ENCODE data around the gene C1orf50. TPM values are rescaled to one million over a fixed set of nuclear protein-coding genes. Genes with fewer than 3 reads are reported as not detected.

The C1orf50 gene
- total RNA-seq, 1 experiment from 2014 or later: 8.3 TPM

DNA sequence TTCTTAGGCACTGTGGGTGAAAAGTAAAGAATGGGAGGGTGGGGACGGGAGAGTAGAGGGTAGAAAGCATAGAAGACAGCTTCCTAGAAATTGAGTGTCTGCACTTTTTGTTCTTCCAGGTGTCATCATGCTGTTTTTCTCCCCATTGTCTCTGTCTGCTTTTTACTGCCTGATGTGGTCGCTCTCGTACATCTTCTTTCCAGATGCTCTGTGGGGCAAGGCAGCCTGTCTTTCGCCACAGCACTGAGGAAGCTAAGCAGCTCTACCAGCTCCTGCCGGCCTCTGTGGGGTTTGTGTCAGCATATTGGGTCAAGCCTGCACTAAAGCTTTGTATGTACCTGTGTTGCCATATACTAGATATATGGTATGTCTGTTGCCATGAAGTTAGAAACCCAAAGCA, 30.9 kb downstream of the C1orf50 start:
- Histone ChIP-seq H3K9me2 (ENCODE audit: insufficient read depth) (no peaks in the 10 kb centered on the region), H3K27me3 (ENCODE audit: insufficient read depth, low read depth) (no peaks in the 10 kb centered on the region), H3K36me3 (ENCODE audit: low read depth) (no peaks in the 10 kb centered on the region), H3K27ac (no peak overlapping the region), H2AFZ (no peak overlapping the region), H3K4me2 (no peak overlapping the region), H3K79me2 (ENCODE audit: low read depth) (no peaks in the 10 kb centered on the region), H3K4me3 (no peak overlapping the region), H3F3A (ENCODE audit: insufficient read depth, low read depth) (no peaks in the 10 kb centered on the region), H4K20me1 (ENCODE audit: insufficient read depth) (no peaks in the 10 kb centered on the region), H3K4me1 (replicated peaks; ENCODE audit: insufficient read depth) (no peaks in the 10 kb centered on the region), H3K9me3 (ENCODE audit: insufficient read depth, low read depth) (no peaks in the 10 kb centered on the region)
- CTCF ChIA-PET: no interaction called here
- TF ChIP-seq, protein P1, sequence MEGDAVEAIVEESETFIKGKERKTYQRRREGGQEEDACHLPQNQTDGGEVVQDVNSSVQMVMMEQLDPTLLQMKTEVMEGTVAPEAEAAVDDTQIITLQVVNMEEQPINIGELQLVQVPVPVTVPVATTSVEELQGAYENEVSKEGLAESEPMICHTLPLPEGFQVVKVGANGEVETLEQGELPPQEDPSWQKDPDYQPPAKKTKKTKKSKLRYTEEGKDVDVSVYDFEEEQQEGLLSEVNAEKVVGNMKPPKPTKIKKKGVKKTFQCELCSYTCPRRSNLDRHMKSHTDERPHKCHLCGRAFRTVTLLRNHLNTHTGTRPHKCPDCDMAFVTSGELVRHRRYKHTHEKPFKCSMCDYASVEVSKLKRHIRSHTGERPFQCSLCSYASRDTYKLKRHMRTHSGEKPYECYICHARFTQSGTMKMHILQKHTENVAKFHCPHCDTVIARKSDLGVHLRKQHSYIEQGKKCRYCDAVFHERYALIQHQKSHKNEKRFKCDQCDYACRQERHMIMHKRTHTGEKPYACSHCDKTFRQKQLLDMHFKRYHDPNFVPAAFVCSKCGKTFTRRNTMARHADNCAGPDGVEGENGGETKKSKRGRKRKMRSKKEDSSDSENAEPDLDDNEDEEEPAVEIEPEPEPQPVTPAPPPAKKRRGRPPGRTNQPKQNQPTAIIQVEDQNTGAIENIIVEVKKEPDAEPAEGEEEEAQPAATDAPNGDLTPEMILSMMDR (conservative IDR thresholded peaks at IDR 0.05): no peak
- no peak for TF ChIP-seq EZH2 (IDR thresholded peaks at IDR 0.05; ENCODE audit: low read depth)
- no peak for DNase-seq
- POLR2A ChIA-PET (ENCODE audit: unreplicated experiment): interaction anchor here (0.5 kb wide), 1 partner anchor 15 kb away, joined by 9 read pairs; no protein-coding TSS in a partner anchor
- BruUV-seq (replicated peaks): no TSS peak
- intact Hi-C loops (cut with micrococcal nuclease; ENCODE audit: unreplicated experiment): no loop called here

DNA sequence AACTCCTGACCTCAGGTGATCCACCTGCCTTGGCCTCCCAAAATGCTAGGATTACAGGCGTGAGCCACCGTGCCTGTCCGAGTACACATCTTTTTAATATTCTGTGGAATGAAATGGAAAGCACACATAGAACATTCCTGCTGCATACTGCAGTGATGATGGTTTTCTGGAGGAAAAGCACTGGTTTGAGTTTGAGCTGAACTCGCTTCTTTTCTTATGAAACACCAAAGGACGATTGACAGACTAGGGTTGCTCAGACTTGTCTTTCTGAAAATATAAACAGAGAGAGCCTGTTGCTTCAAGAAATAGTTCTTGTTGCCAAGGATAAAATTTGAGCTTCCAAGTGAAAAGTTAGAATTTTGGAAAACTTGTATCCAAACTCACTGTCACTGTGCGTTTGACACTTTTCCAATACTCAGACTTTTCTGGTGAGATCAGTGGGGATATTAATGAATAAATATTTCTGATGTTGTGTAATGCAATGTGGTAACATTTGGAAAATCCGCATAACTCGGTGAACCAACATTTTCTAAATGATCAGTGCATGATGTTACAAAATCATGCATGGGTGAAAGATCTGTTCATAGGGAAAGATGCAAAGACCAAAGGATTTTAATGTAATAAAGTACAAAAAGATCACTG, 34.9 kb downstream of the C1orf50 start:
- H2AFZ ChIP-seq: no peak overlapping the region
- no peaks in the 10 kb centered on the region for H3K27me3 ChIP-seq (ENCODE audit: insufficient read depth, low read depth)
- H3K4me3 ChIP-seq: no peak overlapping the region
- TF ChIP-seq, protein P1 (conservative IDR thresholded peaks at IDR 0.05): no peak
- no peak for TF ChIP-seq EZH2 (IDR thresholded peaks at IDR 0.05; ENCODE audit: low read depth)
- POLR2A ChIA-PET (ENCODE audit: unreplicated experiment): no interaction called here
- H3K79me2 ChIP-seq (ENCODE audit: low read depth): no peaks in the 10 kb centered on the region
- no peak overlapping the region for H3K4me2 ChIP-seq
- no peak overlapping the region for H3K27ac ChIP-seq
- no peaks in the 10 kb centered on the region for H3K36me3 ChIP-seq (ENCODE audit: low read depth)
- DNase-seq: no peak
- BruUV-seq (replicated peaks): no TSS peak
- H3K9me2 ChIP-seq (ENCODE audit: insufficient read depth): no peaks in the 10 kb centered on the region
- CTCF ChIA-PET: no interaction called here
- no peaks in the 10 kb centered on the region for H4K20me1 ChIP-seq (ENCODE audit: insufficient read depth)
- H3K4me1 ChIP-seq (replicated peaks; ENCODE audit: insufficient read depth): no peaks in the 10 kb centered on the region; the same call in 1 of the 2 replicates
- H3K9me3 ChIP-seq (ENCODE audit: insufficient read depth, low read depth): no peaks in the 10 kb centered on the region
- intact Hi-C loops (cut with micrococcal nuclease; ENCODE audit: unreplicated experiment): no loop called here
- no peaks in the 10 kb centered on the region for H3F3A ChIP-seq (ENCODE audit: insufficient read depth, low read depth)

DNA sequence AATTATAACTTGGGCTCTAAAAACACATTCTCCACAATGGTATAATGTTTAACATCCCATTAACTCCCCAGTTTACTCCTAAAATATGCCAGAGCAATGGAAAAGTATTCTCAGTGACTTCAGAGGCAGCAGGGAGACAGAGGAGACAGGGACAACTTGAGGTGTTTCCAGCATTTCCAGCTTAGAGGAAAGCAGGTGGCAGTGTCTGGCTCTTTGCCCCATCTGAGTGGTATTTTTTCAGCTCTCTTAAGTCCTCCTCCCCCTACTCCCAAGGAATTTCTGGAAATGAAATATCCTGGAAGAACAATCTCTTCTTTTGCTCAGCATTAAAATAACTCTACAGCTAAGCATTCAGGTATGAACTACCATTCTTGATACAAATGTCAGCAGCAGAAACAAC, 39.1 kb downstream of the C1orf50 start:
- Histone ChIP-seq H3K9me3 (ENCODE audit: insufficient read depth, low read depth) (no peaks in the 10 kb centered on the region), H3K27ac (no peak overlapping the region), H3K4me2 (no peak overlapping the region), H3K9me2 (ENCODE audit: insufficient read depth) (no peaks in the 10 kb centered on the region), H3K36me3 (ENCODE audit: low read depth) (no peaks in the 10 kb centered on the region), H2AFZ (no peak overlapping the region), H3F3A (ENCODE audit: insufficient read depth, low read depth) (no peaks in the 10 kb centered on the region), H3K27me3 (ENCODE audit: insufficient read depth, low read depth) (no peaks in the 10 kb centered on the region), H4K20me1 (ENCODE audit: insufficient read depth) (no peaks in the 10 kb centered on the region), H3K4me3 (no peak overlapping the region), H3K4me1 (replicated peaks; ENCODE audit: insufficient read depth) (no peaks in the 10 kb centered on the region; the same call in 1 of the 2 replicates), H3K79me2 (ENCODE audit: low read depth) (no peaks in the 10 kb centered on the region)
- no peak for DNase-seq
- intact Hi-C loops (cut with micrococcal nuclease; ENCODE audit: unreplicated experiment): no loop called here
- BruUV-seq (replicated peaks): no TSS peak
- TF ChIP-seq EZH2 (IDR thresholded peaks at IDR 0.05; ENCODE audit: low read depth): no peak
- TF ChIP-seq, protein P1 (conservative IDR thresholded peaks at IDR 0.05): no peak
- ChIA-PET POLR2A (ENCODE audit: unreplicated experiment) (interaction anchor here (0.6 kb wide), 1 partner anchor 504 kb away, joined by 3 read pairs; no protein-coding TSS in a partner anchor), CTCF (no interaction called here)

Measured in PC-9 (cell line).